Uterus (tissue), 2 donors: ENCODE measurements around the gene TASP1.

ENCODE experiments used
- POLR2A ChIP-seq, 2 donors: fragments of 450-650 bp; IDR thresholded peaks; one replicate each; pipeline ENCODE4 v1.6.1; 2016; ENCODE audit warnings: antibody characterized with exemption in 2 of 2, mild to moderate bottlenecking in 1 of 2, moderate library complexity in 1 of 2
- TF ChIP-seq, protein P1 (sequence below), 4 experiments: fragments of 200-600 bp in 2 of 4; fragments of 450-650 bp in 2 of 4; sonication (generic) in 2 of 4; IDR thresholded peaks; one replicate each; pipeline ENCODE4 v1.5.1; 2016 to 2019; ENCODE audit warnings: antibody characterized with exemption in 4 of 4, mild to moderate bottlenecking in 2 of 4, moderate library complexity in 1 of 4

DNA sequence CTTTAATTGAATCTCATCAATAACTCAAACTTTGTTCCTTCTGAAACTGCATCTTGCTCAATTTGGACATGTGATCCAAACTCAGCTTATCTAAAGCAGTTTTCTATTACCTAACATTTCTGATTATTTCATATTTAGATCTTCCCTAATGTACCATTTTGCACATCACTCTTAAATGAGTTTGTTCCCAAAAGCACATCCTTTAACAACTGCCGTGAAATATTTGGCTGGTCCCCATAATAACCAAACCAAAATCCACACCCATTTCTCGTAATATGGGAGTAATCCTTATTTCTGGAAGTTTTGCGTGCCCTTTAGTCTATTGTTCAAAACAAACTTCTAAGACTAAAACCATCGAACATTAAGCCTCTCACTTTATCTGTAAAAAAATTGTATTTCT, 94.9 kb downstream of the TASP1 start:
- TF ChIP-seq, protein P1, sequence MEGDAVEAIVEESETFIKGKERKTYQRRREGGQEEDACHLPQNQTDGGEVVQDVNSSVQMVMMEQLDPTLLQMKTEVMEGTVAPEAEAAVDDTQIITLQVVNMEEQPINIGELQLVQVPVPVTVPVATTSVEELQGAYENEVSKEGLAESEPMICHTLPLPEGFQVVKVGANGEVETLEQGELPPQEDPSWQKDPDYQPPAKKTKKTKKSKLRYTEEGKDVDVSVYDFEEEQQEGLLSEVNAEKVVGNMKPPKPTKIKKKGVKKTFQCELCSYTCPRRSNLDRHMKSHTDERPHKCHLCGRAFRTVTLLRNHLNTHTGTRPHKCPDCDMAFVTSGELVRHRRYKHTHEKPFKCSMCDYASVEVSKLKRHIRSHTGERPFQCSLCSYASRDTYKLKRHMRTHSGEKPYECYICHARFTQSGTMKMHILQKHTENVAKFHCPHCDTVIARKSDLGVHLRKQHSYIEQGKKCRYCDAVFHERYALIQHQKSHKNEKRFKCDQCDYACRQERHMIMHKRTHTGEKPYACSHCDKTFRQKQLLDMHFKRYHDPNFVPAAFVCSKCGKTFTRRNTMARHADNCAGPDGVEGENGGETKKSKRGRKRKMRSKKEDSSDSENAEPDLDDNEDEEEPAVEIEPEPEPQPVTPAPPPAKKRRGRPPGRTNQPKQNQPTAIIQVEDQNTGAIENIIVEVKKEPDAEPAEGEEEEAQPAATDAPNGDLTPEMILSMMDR (IDR thresholded peaks at IDR 0.05): no peak
- no peak for TF ChIP-seq POLR2A (IDR thresholded peaks at IDR 0.05)
